HepG2 (cell line): ENCODE measurements around the gene TKTL1. TPM values are rescaled to one million over a fixed set of nuclear protein-coding genes. Genes with fewer than 3 reads are reported as not detected.

Source experiments
- HIVEP1 ChIP-seq: sonication (generic); formaldehyde crosslinking; IDR thresholded peaks from 2 replicates; pipeline ENCODE4 v1.4.0; 2020; ENCODE audit warnings: mild to moderate bottlenecking, missing genetic modification reagents
- KMT2A ChIP-seq: sonication (generic); formaldehyde crosslinking; IDR thresholded peaks from 2 replicates; pipeline ENCODE4 v1.4.0; 2020; ENCODE audit warnings: missing genetic modification reagents
- MAZ ChIP-seq, 2 experiments: sonication (generic) in 1 of 2; formaldehyde crosslinking in 1 of 2; IDR thresholded peaks; 2 replicates each; pipeline versions ENCODE4 v1.5.0 to v1.6.1; 2012 to 2020; ENCODE audit warnings: low read depth in 2 of 2, mild to moderate bottlenecking in 2 of 2, borderline replicate concordance in 1 of 2, improper control_type of control experiment in 1 of 2, low read length in 1 of 2, missing genetic modification reagents in 1 of 2, moderate library complexity in 1 of 2
- MLLT10 ChIP-seq: sonication (generic); formaldehyde crosslinking; IDR thresholded peaks from 2 replicates; pipeline ENCODE4 v1.4.0; 2020; ENCODE audit warnings: missing genetic modification reagents
- RARG ChIP-seq: sonication (generic); formaldehyde crosslinking; IDR thresholded peaks from 2 replicates; pipeline ENCODE4 v1.4.0; 2020; ENCODE audit warnings: low read depth, mild to moderate bottlenecking, missing genetic modification reagents
- ZC3H4 ChIP-seq: sonication (generic); formaldehyde crosslinking; IDR thresholded peaks from 2 replicates; pipeline ENCODE4 v1.4.0; 2020; ENCODE audit warnings: missing genetic modification reagents, borderline replicate concordance
- ZFP1 ChIP-seq: IDR thresholded peaks from 2 replicates; pipeline ENCODE4 v1.6.1; 2016
- ZSCAN30 ChIP-seq: sonication (generic); formaldehyde crosslinking; IDR thresholded peaks from 2 replicates; pipeline ENCODE4 v1.5.0; 2020; ENCODE audit warnings: mild to moderate bottlenecking, missing genetic modification reagents
- polyA plus RNA-seq, 8 experiments: library from polyadenylated mRNA; depleted of rRNA in 3 of 8; stranded (reverse) in 7 of 8; unstranded in 1 of 8; fragments of >200 nt; fragmentation: Illumina TruSeq in 4 of 8; extraction: Trizol in 4 of 8; gene quantifications; 2 replicates each; pipeline versions ENCODE4 v1.2.1 to v1.2.3, GENCODE V29; 2011 to 2016; ENCODE audit warnings: low read depth in 4 of 8, missing spikeins in 1 of 8, mixed read lengths in 1 of 8; ENCODE audit not compliant: insufficient read depth in 1 of 8
- total RNA-seq, 5 experiments: library from RNA; depleted of rRNA; stranded (reverse); fragments of >200 nt; fragmentation: Illumina TruSeq; extraction: Trizol; gene quantifications; 2 replicates each; pipeline ENCODE4 v1.2.3, GENCODE V29; 2016; ENCODE audit warnings: low read depth in 1 of 5
- TF ChIP-seq, protein P1 (sequence below): sonication (generic); formaldehyde crosslinking; IDR thresholded peaks from 2 replicates; pipeline ENCODE4 v1.9.0; 2022; ENCODE audit warnings: missing genetic modification reagents, mild to moderate bottlenecking, borderline replicate concordance
- TF ChIP-seq, protein P2 (sequence below): sonication (generic); formaldehyde crosslinking; conservative IDR thresholded peaks from 2 replicates; pipeline ENCODE4 v1.5.0; 2020; ENCODE audit warnings: missing genetic modification reagents
- TF ChIP-seq, protein P3 (sequence below): sonication (generic); formaldehyde crosslinking; IDR thresholded peaks from 2 replicates; pipeline ENCODE4 v1.8.0; 2022; ENCODE audit warnings: missing genetic modification reagents, mild to moderate bottlenecking, moderate library complexity, borderline replicate concordance
- TF ChIP-seq, protein P4 (sequence below), 2 experiments: IDR thresholded peaks; 2 replicates each; pipeline ENCODE4 v1.6.1; 2011 to 2012; ENCODE audit warnings: low read length in 2 of 2, borderline replicate concordance in 1 of 2, low read depth in 1 of 2, mild to moderate bottlenecking in 1 of 2, moderate library complexity in 1 of 2
- TF ChIP-seq, protein P5 (sequence below): sonication (generic); formaldehyde crosslinking; IDR thresholded peaks from 2 replicates; pipeline ENCODE4 v1.4.0; 2020; ENCODE audit warnings: low read depth, missing genetic modification reagents
- TF ChIP-seq, protein P6 (sequence below): sonication (generic); formaldehyde crosslinking; IDR thresholded peaks from 2 replicates; pipeline ENCODE4 v1.8.1; 2023; ENCODE audit warnings: mild to moderate bottlenecking, inconsistent platforms, moderate library complexity, missing genetic modification reagents, borderline replicate concordance

TKTL1 gene
- total and polyA plus RNA-seq, 2 of the 13 experiments (the other 11 are each of a cell fraction or from before 2014, with no cell fraction given) = not detected

DNA sequence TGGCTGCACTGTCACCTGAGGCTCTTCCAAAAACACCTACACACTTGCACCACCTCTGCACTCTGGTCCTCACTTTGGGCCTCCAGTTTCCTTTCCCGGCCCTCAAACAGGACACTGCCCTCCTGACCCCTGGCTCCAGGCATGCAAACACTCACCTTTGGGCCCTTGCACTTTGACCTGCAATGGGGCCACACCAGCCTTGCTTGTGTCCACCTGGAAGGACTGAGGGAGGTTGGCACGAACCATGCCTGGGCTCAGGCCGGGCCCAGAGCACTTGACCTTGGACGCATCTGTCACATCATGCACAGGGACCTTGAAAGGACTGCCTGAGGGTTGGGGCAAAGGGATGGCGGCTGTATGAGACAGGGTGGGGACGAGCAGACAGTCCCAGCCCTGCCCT, 63.2 kb downstream of the TKTL1 start (continued):
- TF ChIP-seq, protein P1, sequence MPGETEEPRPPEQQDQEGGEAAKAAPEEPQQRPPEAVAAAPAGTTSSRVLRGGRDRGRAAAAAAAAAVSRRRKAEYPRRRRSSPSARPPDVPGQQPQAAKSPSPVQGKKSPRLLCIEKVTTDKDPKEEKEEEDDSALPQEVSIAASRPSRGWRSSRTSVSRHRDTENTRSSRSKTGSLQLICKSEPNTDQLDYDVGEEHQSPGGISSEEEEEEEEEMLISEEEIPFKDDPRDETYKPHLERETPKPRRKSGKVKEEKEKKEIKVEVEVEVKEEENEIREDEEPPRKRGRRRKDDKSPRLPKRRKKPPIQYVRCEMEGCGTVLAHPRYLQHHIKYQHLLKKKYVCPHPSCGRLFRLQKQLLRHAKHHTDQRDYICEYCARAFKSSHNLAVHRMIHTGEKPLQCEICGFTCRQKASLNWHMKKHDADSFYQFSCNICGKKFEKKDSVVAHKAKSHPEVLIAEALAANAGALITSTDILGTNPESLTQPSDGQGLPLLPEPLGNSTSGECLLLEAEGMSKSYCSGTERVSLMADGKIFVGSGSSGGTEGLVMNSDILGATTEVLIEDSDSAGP (CRISPR knock-in tag) = peak; percentile 68; the same call in 1 of the 2 replicates
- TF ChIP-seq, protein P2, sequence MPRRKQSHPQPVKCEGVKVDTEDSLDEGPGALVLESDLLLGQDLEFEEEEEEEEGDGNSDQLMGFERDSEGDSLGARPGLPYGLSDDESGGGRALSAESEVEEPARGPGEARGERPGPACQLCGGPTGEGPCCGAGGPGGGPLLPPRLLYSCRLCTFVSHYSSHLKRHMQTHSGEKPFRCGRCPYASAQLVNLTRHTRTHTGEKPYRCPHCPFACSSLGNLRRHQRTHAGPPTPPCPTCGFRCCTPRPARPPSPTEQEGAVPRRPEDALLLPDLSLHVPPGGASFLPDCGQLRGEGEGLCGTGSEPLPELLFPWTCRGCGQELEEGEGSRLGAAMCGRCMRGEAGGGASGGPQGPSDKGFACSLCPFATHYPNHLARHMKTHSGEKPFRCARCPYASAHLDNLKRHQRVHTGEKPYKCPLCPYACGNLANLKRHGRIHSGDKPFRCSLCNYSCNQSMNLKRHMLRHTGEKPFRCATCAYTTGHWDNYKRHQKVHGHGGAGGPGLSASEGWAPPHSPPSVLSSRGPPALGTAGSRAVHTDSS (CRISPR knock-in tag) = no peak
- TF ChIP-seq, protein P3, sequence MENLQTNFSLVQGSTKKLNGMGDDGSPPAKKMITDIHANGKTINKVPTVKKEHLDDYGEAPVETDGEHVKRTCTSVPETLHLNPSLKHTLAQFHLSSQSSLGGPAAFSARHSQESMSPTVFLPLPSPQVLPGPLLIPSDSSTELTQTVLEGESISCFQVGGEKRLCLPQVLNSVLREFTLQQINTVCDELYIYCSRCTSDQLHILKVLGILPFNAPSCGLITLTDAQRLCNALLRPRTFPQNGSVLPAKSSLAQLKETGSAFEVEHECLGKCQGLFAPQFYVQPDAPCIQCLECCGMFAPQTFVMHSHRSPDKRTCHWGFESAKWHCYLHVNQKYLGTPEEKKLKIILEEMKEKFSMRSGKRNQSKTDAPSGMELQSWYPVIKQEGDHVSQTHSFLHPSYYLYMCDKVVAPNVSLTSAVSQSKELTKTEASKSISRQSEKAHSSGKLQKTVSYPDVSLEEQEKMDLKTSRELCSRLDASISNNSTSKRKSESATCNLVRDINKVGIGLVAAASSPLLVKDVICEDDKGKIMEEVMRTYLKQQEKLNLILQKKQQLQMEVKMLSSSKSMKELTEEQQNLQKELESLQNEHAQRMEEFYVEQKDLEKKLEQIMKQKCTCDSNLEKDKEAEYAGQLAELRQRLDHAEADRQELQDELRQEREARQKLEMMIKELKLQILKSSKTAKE (CRISPR knock-in tag) = peak; percentile 27; the same call in 1 of the 2 replicates
- TF ChIP-seq, protein P4, sequence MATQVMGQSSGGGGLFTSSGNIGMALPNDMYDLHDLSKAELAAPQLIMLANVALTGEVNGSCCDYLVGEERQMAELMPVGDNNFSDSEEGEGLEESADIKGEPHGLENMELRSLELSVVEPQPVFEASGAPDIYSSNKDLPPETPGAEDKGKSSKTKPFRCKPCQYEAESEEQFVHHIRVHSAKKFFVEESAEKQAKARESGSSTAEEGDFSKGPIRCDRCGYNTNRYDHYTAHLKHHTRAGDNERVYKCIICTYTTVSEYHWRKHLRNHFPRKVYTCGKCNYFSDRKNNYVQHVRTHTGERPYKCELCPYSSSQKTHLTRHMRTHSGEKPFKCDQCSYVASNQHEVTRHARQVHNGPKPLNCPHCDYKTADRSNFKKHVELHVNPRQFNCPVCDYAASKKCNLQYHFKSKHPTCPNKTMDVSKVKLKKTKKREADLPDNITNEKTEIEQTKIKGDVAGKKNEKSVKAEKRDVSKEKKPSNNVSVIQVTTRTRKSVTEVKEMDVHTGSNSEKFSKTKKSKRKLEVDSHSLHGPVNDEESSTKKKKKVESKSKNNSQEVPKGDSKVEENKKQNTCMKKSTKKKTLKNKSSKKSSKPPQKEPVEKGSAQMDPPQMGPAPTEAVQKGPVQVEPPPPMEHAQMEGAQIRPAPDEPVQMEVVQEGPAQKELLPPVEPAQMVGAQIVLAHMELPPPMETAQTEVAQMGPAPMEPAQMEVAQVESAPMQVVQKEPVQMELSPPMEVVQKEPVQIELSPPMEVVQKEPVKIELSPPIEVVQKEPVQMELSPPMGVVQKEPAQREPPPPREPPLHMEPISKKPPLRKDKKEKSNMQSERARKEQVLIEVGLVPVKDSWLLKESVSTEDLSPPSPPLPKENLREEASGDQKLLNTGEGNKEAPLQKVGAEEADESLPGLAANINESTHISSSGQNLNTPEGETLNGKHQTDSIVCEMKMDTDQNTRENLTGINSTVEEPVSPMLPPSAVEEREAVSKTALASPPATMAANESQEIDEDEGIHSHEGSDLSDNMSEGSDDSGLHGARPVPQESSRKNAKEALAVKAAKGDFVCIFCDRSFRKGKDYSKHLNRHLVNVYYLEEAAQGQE (IDR thresholded peaks at IDR 0.05; ENCODE audit: borderline replicate concordance in 1 of 2, low read depth in 1 of 2, low read length in 2 of 2) = no peak
- TF ChIP-seq RARG (CRISPR knock-in tag) (no peak), ZC3H4 (CRISPR knock-in tag) (no peak), ZSCAN30 (CRISPR knock-in tag) (no peak), MLLT10 (CRISPR knock-in tag) (no peak), ZFP1 (no peak), KMT2A (CRISPR knock-in tag) (no peak), HIVEP1 (CRISPR knock-in tag) (no peak), MAZ (IDR thresholded peaks at IDR 0.05; ENCODE audit: borderline replicate concordance, low read depth, low read length) (no peak), MAZ (CRISPR knock-in tag; IDR thresholded peaks at IDR 0.05; ENCODE audit: low read depth) (0 out of 2 replicates have a peak, but pooled peaks have one; percentile 18)
- TF ChIP-seq, protein P5, sequence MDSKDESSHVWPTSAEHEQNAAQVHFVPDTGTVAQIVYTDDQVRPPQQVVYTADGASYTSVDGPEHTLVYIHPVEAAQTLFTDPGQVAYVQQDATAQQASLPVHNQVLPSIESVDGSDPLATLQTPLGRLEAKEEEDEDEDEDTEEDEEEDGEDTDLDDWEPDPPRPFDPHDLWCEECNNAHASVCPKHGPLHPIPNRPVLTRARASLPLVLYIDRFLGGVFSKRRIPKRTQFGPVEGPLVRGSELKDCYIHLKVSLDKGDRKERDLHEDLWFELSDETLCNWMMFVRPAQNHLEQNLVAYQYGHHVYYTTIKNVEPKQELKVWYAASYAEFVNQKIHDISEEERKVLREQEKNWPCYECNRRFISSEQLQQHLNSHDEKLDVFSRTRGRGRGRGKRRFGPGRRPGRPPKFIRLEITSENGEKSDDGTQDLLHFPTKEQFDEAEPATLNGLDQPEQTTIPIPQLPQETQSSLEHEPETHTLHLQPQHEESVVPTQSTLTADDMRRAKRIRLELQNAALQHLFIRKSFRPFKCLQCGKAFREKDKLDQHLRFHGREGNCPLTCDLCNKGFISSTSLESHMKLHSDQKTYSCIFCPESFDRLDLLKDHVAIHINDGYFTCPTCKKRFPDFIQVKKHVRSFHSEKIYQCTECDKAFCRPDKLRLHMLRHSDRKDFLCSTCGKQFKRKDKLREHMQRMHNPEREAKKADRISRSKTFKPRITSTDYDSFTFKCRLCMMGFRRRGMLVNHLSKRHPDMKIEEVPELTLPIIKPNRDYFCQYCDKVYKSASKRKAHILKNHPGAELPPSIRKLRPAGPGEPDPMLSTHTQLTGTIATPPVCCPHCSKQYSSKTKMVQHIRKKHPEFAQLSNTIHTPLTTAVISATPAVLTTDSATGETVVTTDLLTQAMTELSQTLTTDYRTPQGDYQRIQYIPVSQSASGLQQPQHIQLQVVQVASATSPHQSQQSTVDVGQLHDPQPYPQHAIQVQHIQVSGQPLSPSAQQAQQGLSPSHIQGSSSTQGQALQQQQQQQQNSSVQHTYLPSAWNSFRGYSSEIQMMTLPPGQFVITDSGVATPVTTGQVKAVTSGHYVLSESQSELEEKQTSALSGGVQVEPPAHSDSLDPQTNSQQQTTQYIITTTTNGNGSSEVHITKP (CRISPR knock-in tag) = no peak
- TF ChIP-seq, protein P6, sequence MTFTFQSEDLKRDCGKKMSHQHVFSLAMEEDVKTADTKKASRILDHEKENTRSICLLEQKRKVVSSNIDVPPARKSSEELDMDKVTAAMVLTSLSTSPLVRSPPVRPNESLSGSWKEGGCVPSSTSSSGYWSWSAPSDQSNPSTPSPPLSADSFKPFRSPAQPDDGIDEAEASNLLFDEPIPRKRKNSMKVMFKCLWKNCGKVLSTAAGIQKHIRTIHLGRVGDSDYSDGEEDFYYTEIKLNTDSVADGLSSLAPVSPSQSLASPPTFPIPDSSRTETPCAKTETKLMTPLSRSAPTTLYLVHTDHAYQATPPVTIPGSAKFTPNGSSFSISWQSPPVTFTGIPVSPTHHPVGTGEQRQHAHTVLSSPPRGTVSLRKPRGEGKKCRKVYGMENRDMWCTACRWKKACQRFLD (CRISPR knock-in tag) = no peak
